ENCODE results near the gene MLLT1.

The MLLT1 gene

GRCh38 chr19:6270822-6271221 is 9.0 kb downstream of the MLLT1 start:
- DNase-seq (ENCODE audit: low read depth), result no peak
- H3K4me3 ChIP-seq (ENCODE audit: low read length), result no peak overlapping the region
- TF ChIP-seq CTCF (IDR thresholded peaks at IDR 0.05; ENCODE audit: insufficient read depth, low read depth, low read length, missing control alignments), result no peak

- no peak for TF ChIP-seq CTCF (IDR thresholded peaks at IDR 0.05; ENCODE audit: insufficient read depth, low read depth, low read length, missing control alignments)
- no peak overlapping the region for H3K4me3 ChIP-seq (ENCODE audit: low read length)
- no peak for DNase-seq (ENCODE audit: low read depth)
Observed at GRCh38 chr19:6270076-6270745, 9.6 kb downstream of the MLLT1 start.

GRCh38 chr19:6269101-6269886 is 10.5 kb downstream of the MLLT1 start:
- no peak for DNase-seq (ENCODE audit: low read depth)
- no peak overlapping the region for H3K4me3 ChIP-seq (ENCODE audit: low read length)
- no peak for TF ChIP-seq CTCF (IDR thresholded peaks at IDR 0.05; ENCODE audit: insufficient read depth, low read depth, low read length, missing control alignments)

DNA sequence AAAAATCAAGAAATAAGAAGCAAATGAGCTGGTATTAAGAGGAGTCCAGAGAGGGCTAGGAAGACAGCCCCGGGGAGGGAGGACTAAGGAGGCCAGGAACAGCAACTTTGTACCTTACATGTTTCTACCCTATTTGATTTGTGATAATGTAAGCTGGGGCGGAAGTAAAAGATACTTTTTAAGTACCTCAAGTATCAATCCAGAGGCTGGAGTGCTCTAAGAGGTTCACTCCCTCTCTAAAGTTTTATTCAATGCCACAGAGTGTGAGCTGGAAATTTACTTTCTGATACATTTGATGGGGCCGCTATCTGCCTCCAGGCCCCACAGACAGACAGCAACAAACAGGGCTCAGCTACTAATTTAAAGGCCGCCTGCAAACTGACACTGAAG is 11.4 kb downstream of the MLLT1 start:
- no peak for TF ChIP-seq CTCF (IDR thresholded peaks at IDR 0.05; ENCODE audit: insufficient read depth, low read depth, low read length, missing control alignments)
- H3K4me3 ChIP-seq (ENCODE audit: low read length), result no peak overlapping the region
- no peak for DNase-seq (ENCODE audit: low read depth)

DNA sequence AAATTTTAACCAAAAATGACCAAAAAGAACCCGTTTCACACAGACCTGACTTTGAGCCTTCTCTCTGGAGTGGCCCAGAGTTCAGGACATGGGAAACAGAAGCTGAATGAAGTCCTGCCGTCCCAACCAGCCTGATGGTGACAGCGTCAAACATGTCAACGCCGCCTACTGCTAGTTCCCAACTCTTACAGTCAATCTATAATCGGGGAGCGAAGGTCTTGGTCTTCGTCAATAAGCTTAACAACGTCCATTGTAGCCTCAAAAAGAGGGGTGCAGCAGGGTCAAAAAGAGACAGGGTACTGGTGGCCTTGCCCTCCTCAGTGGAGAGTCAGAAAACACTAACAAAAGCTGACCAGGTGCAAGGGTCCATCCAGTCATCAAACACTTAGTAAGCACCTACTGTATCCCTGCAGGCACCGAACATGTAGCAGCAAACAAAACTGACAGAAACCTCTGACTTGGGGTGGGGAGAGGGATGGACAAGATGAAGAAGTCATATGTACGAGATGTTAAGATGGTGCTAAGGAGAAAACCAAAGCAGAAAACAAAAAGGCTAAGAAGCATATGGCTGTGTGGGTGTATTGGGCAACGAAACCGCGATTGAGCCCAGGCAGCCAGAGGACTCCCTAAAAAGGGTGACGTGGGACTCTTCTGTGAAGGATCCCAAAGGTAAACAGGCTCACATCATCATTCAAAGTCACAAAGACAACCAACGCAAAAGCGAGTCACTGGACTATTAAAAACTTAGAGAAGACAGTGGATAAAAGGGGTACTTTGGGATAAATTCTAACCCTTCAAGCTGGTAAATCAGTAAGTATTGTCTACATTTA is 12.0 kb downstream of the MLLT1 start:
- TF ChIP-seq CTCF (IDR thresholded peaks at IDR 0.05; ENCODE audit: insufficient read depth, low read depth, low read length, missing control alignments), result no peak
- DNase-seq (ENCODE audit: low read depth), result no peak
- H3K4me3 ChIP-seq (ENCODE audit: low read length), result no peak overlapping the region

DNA sequence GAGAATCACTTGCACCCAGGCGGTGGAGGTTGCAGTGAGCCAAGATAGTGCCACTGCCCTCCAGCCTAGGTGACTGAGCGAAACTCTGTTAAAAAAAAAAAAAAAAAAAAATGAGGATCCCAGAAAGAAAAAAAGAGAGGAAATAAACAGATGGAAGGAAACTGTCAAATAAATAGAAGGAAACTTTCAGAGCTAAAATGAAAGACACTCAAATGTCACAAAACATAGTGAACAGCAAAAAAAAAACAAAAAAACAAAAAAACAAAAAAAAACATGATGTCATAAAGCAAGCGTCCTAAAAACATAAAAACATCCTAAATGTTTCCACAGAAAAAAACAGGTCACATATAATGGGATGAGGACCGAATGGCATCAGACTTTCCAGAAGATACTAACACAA is 15.0 kb downstream of the MLLT1 start:
- DNase-seq (ENCODE audit: low read depth), result no peak
- no peak overlapping the region for H3K4me3 ChIP-seq (ENCODE audit: low read length)
- TF ChIP-seq CTCF (IDR thresholded peaks at IDR 0.05; ENCODE audit: insufficient read depth, low read depth, low read length, missing control alignments), result no peak

Data from epithelial cell of esophagus (primary cell).